ENCODE results near the gene CTNNBL1.

GRCh38 chr20:37726971-37727956 is 33.4 kb downstream of the CTNNBL1 start:
- TF ChIP-seq CTCF (IDR thresholded peaks at IDR 0.05) (no peak), POLR2AphosphoS5 (IDR thresholded peaks at IDR 0.05; ENCODE audit: low read depth, low read length) (no peak)

Data from Panc1 (cell line).